B cell (primary cell): ENCODE measurements around the gene CACNA2D3. TPM values are rescaled to one million over a fixed set of nuclear protein-coding genes. Genes with fewer than 3 reads are reported as not detected.

ENCODE experiments used
- ATAC-seq: fragments of 200-7000 bp; cut with Tn5 transposase; one replicate; pipeline ENCODE4 v1.10.0; 2021; ENCODE audit warnings: low read depth, mild to moderate bottlenecking, moderate number of reproducible peaks, moderate library complexity
- CTCF ChIA-PET: fragments of 350-600 bp; sonication (Branson Sonifier 250); formaldehyde crosslinking; loops from one replicate; lab custom pipeline; 2021; ENCODE audit warnings: antibody characterized with exemption, inconsistent platforms; lab: Charles Lee
- POLR2A ChIA-PET: fragments of 350-600 bp; sonication (Branson Sonifier 250); formaldehyde crosslinking; loops from one replicate; lab custom pipeline; 2021; ENCODE audit warnings: antibody characterized with exemption; lab: Charles Lee
- DNase-seq: peaks from one replicate; pipeline ENCODE4 v3.0.0; 2013
- H2AFZ ChIP-seq: 2 replicates; pipeline ENCODE4 v1.6.1; 2012; ENCODE audit warnings: mild to moderate bottlenecking, low read depth, low read length; ENCODE audit not compliant: insufficient read depth, poor library complexity, severe bottlenecking
- H3K27ac ChIP-seq, 2 donors: 1 replicate in 1 of 2; 2 replicates in 1 of 2; pipeline ENCODE4 v1.5.1; 2012 to 2013; ENCODE audit warnings: low read length in 2 of 2, mild to moderate bottlenecking in 2 of 2, moderate library complexity in 1 of 2
- H3K27me3 ChIP-seq, 4 experiments: fragments of 200-600 bp in 1 of 4; sonication (generic) in 1 of 4; replicated peaks in 1 of 4; 1 replicate in 2 of 4; 2 replicates in 2 of 4; pipeline versions ENCODE4 v1.6.1 to v1.7.0; 2013 to 2016; ENCODE audit warnings: low read length in 3 of 4, mild to moderate bottlenecking in 2 of 4, mixed read lengths in 1 of 4, moderate library complexity in 1 of 4; ENCODE audit not compliant: insufficient read depth in 4 of 4, control insufficient read depth in 3 of 4; ENCODE audit errors: control extremely low read depth in 1 of 4
- H3K36me3 ChIP-seq, 2 experiments: replicated peaks in 1 of 2; 1 replicate in 1 of 2; 2 replicates in 1 of 2; pipeline versions ENCODE4 v1.6.1 to v1.7.1; 2013; ENCODE audit warnings: low read length in 1 of 2; ENCODE audit not compliant: insufficient read depth in 2 of 2, control insufficient read depth in 1 of 2; ENCODE audit errors: control extremely low read depth in 1 of 2, extremely low read depth in 1 of 2
- H3K4me1 ChIP-seq, 2 donors: fragments of 200-600 bp in 1 of 2; sonication (generic) in 1 of 2; 1 replicate in 1 of 2; 2 replicates in 1 of 2; pipeline versions ENCODE4 v1.5.1 to v1.6.1; 2013 to 2017; ENCODE audit warnings: low read length in 2 of 2; ENCODE audit not compliant: control insufficient read depth in 2 of 2, insufficient read depth in 2 of 2
- H3K4me2 ChIP-seq: replicated peaks from 2 replicates; pipeline ENCODE3; 2012; ENCODE audit warnings: mild to moderate bottlenecking, low read depth, low read length; ENCODE audit not compliant: poor library complexity, severe bottlenecking
- H3K4me3 ChIP-seq, 5 experiments: fragments of 200-600 bp in 1 of 5; sonication (generic) in 1 of 5; 1 replicate in 3 of 5; 2 replicates in 2 of 5; pipeline versions ENCODE4 v1.5.1 to v1.7.0; 2011 to 2016; ENCODE audit warnings: low read length in 4 of 5, mild to moderate bottlenecking in 4 of 5, low read depth in 2 of 5, control low read depth in 1 of 5, moderate library complexity in 1 of 5; ENCODE audit not compliant: insufficient read depth in 1 of 5; ENCODE audit errors: control extremely low read depth in 1 of 5, extremely low read depth in 1 of 5
- H3K79me2 ChIP-seq: fragments of 200-600 bp; sonication (generic); one replicate; pipeline ENCODE4 v1.6.0; 2016; ENCODE audit warnings: low read length; ENCODE audit not compliant: control insufficient read depth, insufficient read depth
- H3K9ac ChIP-seq: fragments of 200-600 bp; sonication (generic); 2 replicates; pipeline ENCODE4 v1.6.1; 2017; ENCODE audit warnings: mild to moderate bottlenecking, low read length, moderate library complexity
- H3K9me3 ChIP-seq, 3 donors: one replicate each; pipeline versions ENCODE4 v1.6.1 to v1.7.1; 2013; ENCODE audit warnings: low read length in 2 of 3; ENCODE audit not compliant: control insufficient read depth in 2 of 3, insufficient read depth in 1 of 3; ENCODE audit errors: control extremely low read depth in 1 of 3
- H4K20me1 ChIP-seq: 2 replicates; pipeline ENCODE4 v1.6.0; 2012; ENCODE audit warnings: mild to moderate bottlenecking, low read length; ENCODE audit not compliant: insufficient read depth, control insufficient read depth, poor library complexity, severe bottlenecking
- H3K27ac Mint-ChIP-seq: one replicate; pipeline ENCODE4 v1.8.0; 2021; ENCODE audit warnings: mixed read lengths
- H3K27me3 Mint-ChIP-seq: one replicate; pipeline ENCODE4 v1.8.0; 2021; ENCODE audit warnings: mixed read lengths
- H3K4me1 Mint-ChIP-seq: one replicate; pipeline ENCODE4 v1.8.0; 2021; ENCODE audit warnings: mixed read lengths
- H3K4me3 Mint-ChIP-seq: one replicate; pipeline ENCODE4 v1.8.0; 2021; ENCODE audit warnings: mixed read lengths
- H3K9me3 Mint-ChIP-seq: one replicate; pipeline ENCODE4 v1.8.0; 2022; ENCODE audit warnings: mixed read lengths; ENCODE audit not compliant: insufficient read depth
- EZH2 ChIP-seq: IDR thresholded peaks from 2 replicates; pipeline ENCODE4 v1.6.1; 2012; ENCODE audit warnings: borderline replicate concordance, low read depth, mild to moderate bottlenecking, moderate library complexity, low read length; ENCODE audit not compliant: insufficient read depth, poor library complexity, severe bottlenecking
- WGBS: methylation state at CpG from one replicate; pipeline ENCODE4 v1.1.5; 2013; ENCODE audit warnings: missing lambda C conversion rate; ENCODE audit not compliant: insufficient coverage; 5-methylcytosine and 5-hydroxymethylcytosine counted together
- intact Hi-C: fragments of 100-400 bp; cut with micrococcal nuclease; formaldehyde crosslinking; loops from one replicate; pipeline ENCODE4 v1.10.0; 2022
- polyA plus RNA-seq: library from polyadenylated mRNA; depleted of rRNA; stranded (reverse); fragments of >200 nt; gene quantifications from 2 replicates; pipeline ENCODE4 v1.2.3, GENCODE V29; 2012
- total RNA-seq, 2 donors: library from RNA; stranded (reverse); fragments of 120-200 nt in 1 of 2; gene quantifications; 1 replicate in 1 of 2; 2 replicates in 1 of 2; pipeline versions ENCODE4 v1.2.3 to v1.2.4, GENCODE V29; 2013 to 2022
- TF ChIP-seq, protein P1 (sequence below): fragments of 200-600 bp; IDR thresholded peaks from one replicate; pipeline ENCODE4 v1.8.0; 2022; ENCODE audit warnings: antibody characterized with exemption, mild to moderate bottlenecking

CACNA2D3 gene
- total and polyA plus RNA-seq, 2 donors (not counting 1 experiment from before 2014, with no cell fraction given) = not detected

DNA sequence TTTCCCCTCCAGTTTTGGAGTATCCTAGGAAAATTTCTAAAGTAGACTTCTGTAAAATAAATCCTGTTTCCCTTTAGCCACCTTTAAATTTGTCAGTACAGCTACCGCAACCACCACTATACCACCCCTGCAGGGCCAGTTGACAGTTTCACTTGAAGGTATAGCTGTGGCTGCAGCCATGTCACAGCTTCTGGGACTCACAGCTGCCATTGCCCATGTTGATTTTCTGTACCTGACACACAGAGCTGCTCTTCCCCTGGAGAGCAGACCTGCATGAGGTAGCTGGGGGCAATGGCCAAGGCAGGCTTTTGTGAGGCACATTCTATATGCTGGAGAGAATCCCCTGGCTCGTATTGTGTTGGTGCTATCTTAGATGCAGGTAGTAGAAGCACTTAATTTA lies 460.1 kb downstream of the CACNA2D3 start:
- H3K27ac ChIP-seq = no peak overlapping the region
- DNase-seq (no peak), ATAC-seq (no peak)
- H2AFZ ChIP-seq = no peak overlapping the region
- H3K4me2 ChIP-seq = no peak overlapping the region
- Mint-ChIP-seq H3K27ac (no peak overlapping the region), H3K4me3 (no peak overlapping the region), H3K27me3 (no peaks in the 10 kb centered on the region), H3K4me1 (no peaks in the 10 kb centered on the region), H3K9me3 (peaks cover 2% of the 10 kb centered on the region)
- no peaks in the 10 kb centered on the region for H3K27me3 ChIP-seq
- no peak overlapping the region for H3K9ac ChIP-seq
- 79% methylated on average over 2 of the region's 2 CpGs for WGBS
- CTCF ChIA-PET = no interaction called here
- H4K20me1 ChIP-seq = no peaks in the 10 kb centered on the region
- no peaks in the 10 kb centered on the region for H3K4me1 ChIP-seq
- no peaks in the 10 kb centered on the region for H3K79me2 ChIP-seq
- intact Hi-C loops = no loop called here
- H3K36me3 ChIP-seq = no peaks in the 10 kb centered on the region
- H3K9me3 ChIP-seq = no peaks in the 10 kb centered on the region
- POLR2A ChIA-PET = no interaction called here
- H3K4me3 ChIP-seq = no peak overlapping the region
- no peak for TF ChIP-seq EZH2
- TF ChIP-seq, protein P1, sequence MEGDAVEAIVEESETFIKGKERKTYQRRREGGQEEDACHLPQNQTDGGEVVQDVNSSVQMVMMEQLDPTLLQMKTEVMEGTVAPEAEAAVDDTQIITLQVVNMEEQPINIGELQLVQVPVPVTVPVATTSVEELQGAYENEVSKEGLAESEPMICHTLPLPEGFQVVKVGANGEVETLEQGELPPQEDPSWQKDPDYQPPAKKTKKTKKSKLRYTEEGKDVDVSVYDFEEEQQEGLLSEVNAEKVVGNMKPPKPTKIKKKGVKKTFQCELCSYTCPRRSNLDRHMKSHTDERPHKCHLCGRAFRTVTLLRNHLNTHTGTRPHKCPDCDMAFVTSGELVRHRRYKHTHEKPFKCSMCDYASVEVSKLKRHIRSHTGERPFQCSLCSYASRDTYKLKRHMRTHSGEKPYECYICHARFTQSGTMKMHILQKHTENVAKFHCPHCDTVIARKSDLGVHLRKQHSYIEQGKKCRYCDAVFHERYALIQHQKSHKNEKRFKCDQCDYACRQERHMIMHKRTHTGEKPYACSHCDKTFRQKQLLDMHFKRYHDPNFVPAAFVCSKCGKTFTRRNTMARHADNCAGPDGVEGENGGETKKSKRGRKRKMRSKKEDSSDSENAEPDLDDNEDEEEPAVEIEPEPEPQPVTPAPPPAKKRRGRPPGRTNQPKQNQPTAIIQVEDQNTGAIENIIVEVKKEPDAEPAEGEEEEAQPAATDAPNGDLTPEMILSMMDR = no peak

DNA sequence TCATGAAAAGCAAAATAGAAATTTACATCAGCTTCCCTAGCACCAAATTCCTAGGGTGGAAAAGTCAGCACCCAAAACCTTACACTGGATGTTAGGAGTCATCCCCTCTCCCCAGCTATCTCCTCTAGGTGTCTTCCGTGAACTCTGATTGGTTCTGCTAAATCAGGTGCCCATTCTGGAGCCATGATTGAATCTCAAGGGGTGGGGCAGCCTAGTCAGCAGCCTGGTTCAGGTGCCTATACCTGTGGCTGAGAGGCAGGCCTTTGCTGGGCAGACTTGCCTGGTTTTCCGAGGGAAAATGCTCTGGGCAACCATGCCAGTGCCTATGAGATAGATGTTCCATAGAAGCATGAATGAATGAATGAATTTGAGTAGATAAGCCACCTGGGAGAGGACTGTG lies 468.8 kb downstream of the CACNA2D3 start:
- Mint-ChIP-seq H3K9me3 (no peaks in the 10 kb centered on the region), H3K4me1 (no peaks in the 10 kb centered on the region), H3K27me3 (no peaks in the 10 kb centered on the region), H3K27ac (no peak overlapping the region), H3K4me3 (no peak overlapping the region)
- H3K9me3 ChIP-seq = peaks cover 0 to 2% (median 0%) of the 10 kb centered on the region in 3 donors
- H3K4me1 ChIP-seq = no peaks in the 10 kb centered on the region
- H2AFZ ChIP-seq = no peak overlapping the region
- H4K20me1 ChIP-seq = no peaks in the 10 kb centered on the region
- no peak overlapping the region for H3K4me3 ChIP-seq
- ChIA-PET CTCF (no interaction called here), POLR2A (no interaction called here)
- no peaks in the 10 kb centered on the region for H3K36me3 ChIP-seq
- no peak for DNase-seq
- 93% methylated on average over 2 of the region's 2 CpGs for WGBS
- intact Hi-C loops = no loop called here
- no peak overlapping the region for H3K4me2 ChIP-seq
- H3K9ac ChIP-seq = no peak overlapping the region
- TF ChIP-seq EZH2 = no peak
- TF ChIP-seq, protein P1 = no peak
- H3K79me2 ChIP-seq = no peaks in the 10 kb centered on the region
- no peaks in the 10 kb centered on the region for H3K27me3 ChIP-seq
- H3K27ac ChIP-seq = no peak overlapping the region
- no peak for ATAC-seq
